GM21515 (cell line): ENCODE results near the gene FPR1.
"Not testable (repeated sequence)": the region's sequence is repeated elsewhere in the genome, so short reads cannot be mapped to it uniquely, and the experiment has no call there.

Source experiments
- ATAC-seq: cut with Tn5 transposase; IDR thresholded peaks from one replicate; pipeline ENCODE4 v1.9.1; 2021; ENCODE audit not compliant: unreplicated experiment

The FPR1 gene

DNA sequence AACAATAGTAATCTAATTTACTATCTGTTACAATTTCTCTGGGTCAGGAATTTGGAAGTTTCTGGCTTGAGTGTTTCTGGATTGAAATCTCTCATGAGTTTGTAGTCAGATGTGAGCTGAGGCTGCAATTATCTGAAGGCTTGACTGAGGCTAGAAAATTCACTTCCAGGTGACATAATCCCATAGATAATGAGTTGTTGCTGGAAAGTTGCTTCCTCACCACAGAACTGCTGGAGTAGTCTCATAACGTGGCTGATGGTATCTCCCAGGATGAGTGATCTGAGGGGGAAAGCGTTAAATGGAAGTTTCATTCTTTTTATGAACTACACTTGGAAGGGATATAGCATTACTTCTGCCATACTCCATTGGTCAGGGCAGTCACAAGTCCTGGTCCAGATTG is 28.0 kb upstream of the FPR1 start:
- ATAC-seq = no peak

DNA sequence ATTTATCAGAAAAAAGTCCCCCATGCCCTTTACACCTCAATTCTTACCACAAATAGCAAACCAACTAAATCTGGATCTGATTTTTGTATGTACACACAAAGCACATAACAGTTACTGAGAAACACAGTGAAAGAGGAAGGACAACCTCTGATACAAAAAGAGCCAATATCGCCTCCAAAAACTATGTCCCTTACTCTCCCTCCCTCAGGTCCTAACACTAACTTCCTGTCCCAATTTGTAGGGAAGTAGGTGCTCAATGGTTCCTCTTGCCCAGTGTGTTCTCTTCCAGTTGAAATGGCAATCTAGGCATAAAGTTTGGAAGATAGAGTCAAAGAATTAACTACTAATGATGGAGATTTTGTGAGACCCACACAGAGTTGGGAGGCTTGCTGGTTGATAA is 27.5 kb upstream of the FPR1 start:
- no peak for ATAC-seq

DNA sequence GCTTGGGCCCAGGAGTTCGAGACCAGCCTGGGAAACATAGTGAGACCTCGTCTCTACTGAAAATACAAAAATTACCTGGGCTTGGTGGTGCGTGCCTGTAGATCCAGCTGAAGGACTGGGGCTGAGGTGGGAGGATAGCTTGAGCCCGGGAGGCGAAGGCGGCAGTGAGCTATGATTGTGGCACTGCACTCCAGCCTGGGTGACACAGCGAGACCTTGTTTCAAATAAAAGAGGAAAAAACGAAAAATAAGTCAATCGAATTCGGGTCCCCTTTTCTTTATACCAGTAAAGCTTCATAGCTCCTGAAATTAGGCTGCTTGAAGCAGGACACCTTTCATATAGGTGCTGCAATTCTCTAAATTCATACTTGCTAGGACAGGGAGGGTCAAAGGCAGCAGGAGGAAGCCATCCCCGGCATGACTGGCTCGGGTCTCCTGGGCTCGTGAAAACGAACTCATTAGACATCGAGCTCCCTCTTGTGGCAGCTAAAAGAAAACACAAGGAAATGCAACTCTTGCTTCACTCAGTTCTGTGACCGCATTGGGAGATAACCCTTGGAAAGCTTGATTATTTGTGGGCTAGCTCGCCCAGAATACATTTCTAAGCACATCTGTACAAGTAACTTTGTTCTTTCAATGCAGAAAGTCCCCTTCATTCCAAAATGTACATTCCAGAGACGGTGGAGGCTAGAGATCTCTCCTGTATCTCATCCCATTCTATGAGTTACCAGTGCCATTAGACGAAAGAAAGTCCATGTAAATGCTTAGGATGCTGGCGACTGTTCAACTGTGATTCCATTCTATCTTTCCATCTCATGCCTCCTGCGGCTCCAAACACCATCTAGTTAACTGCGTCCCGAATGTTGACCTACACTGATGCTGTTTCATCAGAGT is 26.1 kb upstream of the FPR1 start:
- no peak for ATAC-seq

DNA sequence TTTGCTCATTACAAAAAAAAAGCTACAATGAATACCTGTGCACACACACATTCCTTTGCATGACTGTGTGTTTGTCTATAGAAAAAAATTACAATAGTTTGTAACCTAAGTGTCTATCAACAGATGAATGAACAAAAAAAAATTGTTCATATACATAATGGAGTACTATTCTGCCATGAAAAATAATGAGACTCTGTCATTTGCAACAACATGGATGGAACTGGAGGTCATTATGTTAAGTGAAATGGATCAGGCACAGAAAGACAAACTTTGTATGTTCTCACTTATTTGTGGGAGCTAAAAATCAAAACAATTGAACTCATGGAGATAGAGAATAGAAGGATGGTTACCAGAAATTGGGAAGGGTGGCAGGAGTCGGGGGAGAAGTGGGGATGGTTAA is 24.9 kb upstream of the FPR1 start:
- not testable (repeated sequence) for ATAC-seq

DNA sequence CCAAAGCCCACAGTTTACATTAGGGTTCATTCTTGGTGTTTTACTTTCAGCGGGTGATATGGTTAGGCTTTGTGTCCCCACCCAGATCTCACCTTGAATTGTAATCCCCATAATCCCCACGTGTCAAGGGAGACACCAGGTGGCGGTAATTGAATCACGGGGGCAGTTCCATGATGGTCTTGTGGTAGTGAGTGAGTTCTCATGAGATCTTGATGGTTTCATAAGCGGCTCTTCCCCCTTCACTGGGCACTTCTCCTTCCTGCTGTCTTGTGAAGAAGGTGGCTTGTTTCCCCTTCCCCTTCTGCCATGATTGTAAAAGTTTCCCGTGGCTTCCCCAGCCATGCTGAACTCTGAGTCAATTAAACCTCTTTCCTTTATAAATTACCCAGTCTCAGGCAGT is 21.3 kb upstream of the FPR1 start:
- no peak for ATAC-seq

DNA sequence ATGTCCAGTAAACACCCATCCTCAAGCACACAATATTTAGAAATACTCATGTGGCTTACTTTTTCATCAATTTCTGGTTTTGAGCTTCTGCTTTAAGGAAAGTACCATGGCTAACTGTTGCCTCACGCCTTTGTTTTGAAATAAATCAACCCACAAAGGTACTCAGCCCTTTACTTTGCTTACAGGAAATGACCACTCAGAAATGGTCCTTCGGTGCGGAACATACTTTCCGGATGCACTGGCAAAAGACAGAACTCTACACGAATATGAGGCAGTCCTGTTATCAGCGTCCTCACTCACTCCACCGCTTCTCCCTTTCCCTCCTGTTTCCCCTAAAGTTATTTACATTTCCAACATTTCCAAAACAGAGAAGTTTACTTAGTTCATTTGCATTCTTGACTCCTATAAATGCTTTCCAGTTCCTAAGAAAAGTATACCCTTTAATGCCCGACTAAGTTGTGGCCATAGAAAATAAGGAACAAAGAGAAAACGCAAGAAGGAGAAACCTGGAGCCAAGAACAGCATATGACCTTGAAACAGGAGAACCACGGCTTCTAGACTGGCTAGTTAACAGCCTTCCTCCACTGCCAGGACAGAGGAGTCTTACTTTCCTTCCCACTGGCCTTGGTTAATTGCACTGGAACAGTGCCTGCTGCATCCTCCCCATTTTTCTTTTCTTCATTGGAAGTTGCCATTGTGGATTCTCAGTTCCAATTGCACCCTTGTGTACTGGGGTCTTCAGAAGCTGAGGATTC is 19.9 kb upstream of the FPR1 start:
- ATAC-seq = no peak

DNA sequence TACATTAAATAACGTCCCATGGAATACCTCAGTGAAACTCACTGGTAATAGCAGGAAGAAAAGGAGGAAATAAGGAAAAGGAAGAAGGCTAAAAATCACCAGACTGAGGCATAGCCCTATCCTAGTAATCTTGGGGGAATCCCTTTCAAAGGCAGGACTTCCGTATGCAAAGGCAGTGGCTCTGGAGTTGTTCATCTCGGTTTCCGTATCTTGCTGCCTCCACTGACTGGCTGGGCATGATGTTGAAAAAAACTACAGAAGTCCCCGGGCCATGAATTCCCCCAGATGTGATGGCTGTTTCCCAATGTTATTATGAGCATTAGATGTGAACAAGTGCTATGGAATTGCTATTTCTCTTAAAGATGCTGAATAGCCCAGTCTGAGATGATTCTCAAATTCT is 14.8 kb upstream of the FPR1 start:
- no peak for ATAC-seq

DNA sequence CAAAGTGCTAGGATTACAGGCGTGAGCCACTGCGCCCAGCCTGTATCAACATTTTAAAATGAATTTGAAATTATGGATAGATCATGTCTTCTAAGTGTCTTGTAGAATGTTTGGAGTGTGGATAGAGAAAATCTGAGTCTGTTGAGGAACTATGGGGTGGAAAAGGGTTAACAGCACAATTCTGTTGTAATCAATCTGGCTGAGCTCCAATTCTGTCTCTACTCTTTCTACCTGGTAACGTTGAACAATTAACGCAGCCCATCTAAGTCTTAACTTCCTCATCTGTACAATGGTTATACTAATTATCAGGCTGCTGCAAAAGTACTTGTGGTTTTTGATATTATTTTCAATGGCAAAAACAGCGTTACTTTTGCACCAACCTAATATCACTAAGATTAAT is 13.4 kb upstream of the FPR1 start:
- no peak for ATAC-seq

DNA sequence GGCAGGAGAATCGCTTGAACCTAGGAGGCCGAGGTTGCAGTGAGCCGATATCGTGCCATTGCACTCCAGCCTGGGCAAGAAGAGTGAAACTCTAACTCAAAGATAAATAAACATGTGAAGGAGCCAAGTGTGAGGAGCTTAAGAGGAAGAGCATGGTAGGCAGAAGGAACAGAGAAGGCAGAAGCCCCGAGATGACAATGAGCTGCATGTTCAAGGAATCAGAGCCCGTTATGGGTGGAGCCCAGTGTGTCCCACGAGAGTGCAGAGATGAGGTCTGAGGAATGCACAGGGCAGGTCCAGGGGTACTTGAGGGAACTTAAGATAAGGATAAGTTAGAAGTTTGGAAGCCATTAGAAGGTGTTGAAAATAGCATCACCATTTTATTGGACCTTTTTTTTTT is 10.0 kb upstream of the FPR1 start:
- ATAC-seq = no peak

DNA sequence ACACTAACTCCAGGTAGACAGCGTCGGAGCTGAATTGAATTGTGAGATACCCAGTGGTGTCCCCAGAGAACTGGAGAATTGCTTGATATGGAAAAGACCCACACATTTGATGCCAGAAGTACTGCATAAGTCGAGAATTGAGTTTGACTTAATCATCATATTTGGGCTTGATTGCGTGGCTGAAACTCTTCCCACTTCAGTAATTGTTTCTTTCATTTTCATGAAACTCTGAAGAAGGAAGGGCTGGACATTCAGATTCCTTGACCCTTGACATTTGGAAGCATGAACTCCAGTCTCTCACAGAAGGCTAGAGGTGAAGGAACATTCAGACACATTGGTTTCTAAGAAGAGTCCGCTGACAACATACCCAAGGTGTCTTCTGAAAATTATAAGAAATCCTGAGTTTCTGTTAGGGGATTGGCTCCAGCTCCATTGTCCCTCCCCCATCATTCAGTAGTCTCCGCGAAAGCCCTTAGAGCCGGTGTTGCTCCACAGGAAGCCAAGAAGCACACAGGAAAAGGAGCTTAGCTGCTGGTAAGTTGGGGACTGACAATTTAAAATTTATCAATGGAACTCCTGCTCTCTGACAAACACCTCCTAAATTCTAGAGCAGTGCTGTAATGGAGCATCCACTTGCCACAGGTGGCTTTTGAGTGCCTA is 9.1 kb upstream of the FPR1 start, which contains the start of gene FPR2:
TSS of gene FPR2 (plus strand) at position 484 of the 660 bp plus-strand sequence. CDS start 7,479 bp downstream, outside the sequence.
- ATAC-seq = no peak

DNA sequence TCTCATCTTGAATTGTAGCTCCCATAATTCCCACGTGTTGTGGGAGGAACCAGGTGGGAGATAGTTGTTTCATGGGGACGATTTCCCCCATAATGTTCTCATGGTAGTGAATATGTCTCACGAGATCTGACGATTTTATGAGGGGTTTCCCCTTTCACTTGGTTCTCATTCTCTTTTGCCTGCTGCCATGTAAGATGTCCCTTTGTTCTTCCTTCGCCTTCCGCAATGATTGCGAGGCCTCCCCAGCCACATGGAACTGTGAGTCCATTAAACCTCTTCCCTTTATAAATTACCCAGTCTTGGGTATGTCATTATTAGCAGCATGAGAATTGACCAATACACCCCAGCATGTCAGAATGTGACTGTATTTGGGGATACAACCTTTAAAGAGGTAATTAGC is 3.9 kb upstream of the FPR1 start:
- ATAC-seq = no peak

DNA sequence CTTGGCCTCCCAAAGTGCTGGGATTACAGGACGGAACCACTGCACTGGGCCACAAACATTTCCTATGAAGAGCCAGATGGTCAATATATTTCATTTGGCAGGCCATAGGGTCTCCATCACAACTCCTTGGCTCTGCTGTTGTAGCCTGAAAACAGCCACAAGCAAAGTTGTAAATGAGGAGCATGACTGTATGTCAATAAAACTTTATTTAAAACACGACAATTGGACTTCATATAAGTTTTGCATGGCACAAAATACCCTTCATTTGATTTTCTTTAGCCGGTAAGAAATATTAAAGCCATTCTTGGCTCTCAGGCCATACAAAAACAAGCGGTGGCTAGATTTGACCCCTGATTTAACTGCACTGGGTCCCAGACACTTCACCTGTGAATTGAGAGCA is 3.1 kb upstream of the FPR1 start:
- ATAC-seq = no peak

DNA sequence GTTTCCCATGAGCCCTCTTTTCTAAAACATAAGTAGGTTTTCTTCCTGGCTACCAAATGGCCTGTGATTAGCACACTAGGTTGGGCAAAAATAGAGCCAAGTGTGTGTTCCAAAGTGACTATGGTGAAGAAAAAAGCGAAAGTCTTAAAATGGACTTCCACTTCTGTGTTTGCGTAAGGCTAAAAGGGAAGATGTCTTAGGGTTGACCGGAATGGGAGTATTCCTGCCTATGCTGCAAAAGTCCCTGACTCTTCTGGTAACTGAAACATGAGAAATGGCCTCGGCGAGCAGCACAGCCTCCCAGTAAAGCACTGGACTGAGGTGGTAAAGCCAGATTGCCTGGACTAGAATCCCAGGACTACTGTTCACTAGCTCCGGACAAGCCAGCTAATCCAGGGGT is 2.4 kb upstream of the FPR1 start:
- ATAC-seq = no peak

DNA sequence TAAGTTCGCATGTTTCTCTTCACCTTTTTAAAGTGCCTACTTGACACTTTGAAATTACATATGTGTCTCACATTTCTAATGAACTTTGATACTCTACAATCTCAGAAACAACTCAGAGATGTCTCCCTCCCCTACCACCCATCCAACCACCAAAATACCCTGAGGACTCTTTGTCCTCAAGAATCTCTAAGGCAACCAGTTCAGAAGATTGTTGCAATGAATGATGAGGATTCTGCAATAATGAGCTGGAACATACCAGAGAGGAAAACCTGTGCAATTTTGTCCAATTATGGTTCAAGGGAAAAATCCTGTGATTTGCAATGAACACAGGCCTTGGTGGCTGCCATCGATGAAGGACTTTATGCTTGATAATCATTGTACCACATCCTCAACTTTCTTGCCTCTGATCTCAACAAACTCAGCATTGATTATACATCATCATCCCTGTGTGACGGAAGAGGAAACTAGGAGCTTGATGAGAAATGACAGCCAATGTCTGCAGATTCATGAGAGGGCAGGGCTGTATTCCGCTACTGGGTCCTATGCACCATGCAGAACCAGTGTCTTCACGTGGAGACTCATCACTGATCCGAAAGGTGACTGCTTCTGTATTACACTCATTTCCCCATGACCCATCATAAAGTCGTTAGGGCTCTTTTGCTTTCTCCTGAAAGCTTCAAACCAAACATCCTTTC is 1.1 kb downstream of the FPR1 start:
- no peak for ATAC-seq

DNA sequence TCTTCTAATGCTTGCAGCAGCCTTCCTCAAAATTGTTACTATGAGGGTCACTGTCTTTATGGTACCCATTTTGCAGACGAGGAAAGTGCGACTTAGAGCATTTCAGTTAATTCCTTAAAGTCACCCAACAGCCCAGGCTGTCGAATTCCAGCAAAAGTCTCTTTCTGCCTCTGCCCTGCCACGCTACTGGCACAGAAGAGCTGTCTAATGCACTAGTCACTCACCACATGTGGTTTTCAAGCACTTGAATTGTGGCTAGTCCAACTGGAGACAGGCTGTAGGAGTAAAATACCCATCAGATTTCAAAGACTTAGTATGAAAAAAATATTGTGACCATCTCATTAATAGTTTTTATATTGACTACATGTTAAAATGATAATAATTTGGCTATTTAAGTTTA is 1.7 kb downstream of the FPR1 start:
- no peak for ATAC-seq

DNA sequence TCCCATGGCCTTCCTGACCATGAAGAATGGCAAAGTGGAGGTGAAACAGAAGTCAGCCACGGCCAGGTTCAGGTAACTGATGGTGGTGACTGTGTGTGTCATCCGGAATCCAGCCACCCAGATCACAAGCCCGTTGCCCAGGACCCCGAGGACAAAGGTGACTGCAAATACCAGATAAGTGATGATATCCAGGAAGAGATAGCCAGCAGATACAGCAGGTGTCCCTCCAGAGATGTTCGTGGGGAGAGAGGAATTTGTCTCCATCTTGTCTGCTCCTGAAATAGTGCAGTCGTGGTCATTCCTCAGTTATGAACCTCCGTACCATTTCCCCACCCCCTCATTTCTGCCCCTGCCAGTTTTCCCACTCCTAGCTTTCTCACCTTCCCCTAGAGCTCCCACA is 4.9 kb downstream of the FPR1 start:
- no peak for ATAC-seq

DNA sequence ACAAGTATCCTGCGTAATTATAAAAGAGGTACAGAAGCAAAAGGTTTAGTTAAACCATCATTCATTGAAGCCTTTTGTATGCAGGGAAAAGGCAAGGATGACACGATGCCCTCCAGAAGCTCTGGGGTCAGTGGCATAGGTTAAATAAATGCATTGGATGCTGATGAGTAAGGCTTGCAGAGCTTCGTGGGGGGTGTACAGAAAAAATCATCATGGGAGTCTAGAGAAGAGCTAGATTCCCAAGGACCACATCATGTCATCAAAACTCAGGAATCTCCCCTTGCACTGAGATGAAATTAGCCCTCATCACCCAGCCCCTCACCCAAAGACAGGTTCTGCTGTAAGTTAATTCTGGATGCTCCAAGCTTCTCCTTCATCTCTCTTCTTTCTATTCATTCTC is 8.3 kb downstream of the FPR1 start:
- no peak for ATAC-seq

DNA sequence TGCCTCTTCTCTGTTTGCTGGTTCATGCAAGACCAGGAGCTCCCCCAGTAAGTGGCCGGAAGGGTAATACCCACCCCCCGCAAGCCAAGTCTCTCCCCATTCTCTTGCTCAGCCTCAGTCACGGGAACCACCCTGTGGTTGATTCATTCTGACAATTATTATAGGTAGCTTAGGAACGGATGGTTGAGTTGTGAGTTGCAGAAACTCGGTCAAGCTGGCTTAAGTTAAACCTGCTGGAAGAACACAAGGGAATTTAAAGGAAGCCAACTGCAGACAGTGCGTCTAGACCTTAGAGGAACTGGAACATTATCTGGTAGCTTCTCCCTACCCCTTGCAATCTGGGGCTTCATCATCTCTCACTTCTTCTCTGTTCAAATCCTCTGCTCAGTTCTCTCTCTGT is 8.9 kb downstream of the FPR1 start:
- ATAC-seq = no peak

DNA sequence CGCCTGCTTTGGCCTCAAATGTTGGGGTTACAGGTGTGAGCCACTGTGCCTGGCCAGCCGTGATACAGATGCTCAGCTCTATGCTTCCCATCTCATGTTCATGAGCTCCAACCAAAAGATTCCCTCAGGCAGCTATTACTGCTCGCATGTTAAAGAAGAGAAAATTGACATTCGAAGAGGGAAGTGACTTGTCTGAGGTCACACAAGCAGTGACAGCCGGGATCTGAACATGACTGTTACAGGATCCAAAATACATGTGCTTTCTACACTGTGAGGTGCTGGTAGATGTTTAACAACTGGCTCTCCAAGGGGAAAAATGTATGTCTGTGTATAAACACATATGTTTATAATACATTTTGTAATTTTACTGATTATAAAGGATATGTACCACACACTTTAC is 11.3 kb downstream of the FPR1 start:
- ATAC-seq = no peak

DNA sequence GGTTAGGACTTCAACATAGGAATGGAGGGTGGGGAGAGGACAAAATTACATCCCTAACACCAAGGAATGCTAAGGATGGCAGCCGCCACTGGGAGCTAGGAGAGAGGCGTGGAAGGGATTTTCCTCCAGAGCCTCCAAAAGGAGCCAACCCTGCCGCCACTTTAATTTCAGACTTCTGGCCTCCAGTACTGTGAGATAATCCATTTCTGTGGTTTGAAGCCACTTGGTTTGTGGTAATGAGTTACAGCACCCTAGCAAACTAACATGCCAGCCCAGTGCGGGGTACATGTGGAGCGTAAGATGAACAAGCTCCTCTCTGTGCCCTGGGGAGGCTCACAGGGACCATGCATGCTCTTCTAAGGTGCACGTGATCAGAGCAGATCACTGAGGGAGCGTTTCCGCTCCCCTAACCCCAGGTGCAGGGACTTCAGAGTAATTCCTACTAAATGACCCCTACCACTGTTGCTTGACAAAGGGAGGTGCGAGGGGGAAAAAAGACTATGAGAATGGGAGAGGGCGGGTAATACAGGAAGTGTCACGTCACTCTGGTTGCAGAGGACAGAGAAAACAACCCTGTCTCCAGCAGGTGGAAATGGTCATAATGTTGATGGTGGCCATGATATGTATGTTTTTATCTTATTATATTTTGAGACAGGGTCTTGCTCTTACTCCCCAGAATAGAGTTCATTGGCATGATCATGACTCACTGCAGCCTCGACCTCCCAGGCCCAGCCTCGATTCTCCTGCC is 12.0 kb downstream of the FPR1 start:
- no peak for ATAC-seq
